Right hindlimb (tissue), 1 donor: ENCODE measurements around the gene IGLL5.
"Not testable (repeated sequence)": the region's sequence is repeated elsewhere in the genome, so short reads cannot be mapped to it uniquely, and the experiment has no call there.

Experiments
- DNase-seq: peaks from one replicate; pipeline ENCODE4 v3.0.0-alpha.2; 2018

Gene IGLL5

DNA sequence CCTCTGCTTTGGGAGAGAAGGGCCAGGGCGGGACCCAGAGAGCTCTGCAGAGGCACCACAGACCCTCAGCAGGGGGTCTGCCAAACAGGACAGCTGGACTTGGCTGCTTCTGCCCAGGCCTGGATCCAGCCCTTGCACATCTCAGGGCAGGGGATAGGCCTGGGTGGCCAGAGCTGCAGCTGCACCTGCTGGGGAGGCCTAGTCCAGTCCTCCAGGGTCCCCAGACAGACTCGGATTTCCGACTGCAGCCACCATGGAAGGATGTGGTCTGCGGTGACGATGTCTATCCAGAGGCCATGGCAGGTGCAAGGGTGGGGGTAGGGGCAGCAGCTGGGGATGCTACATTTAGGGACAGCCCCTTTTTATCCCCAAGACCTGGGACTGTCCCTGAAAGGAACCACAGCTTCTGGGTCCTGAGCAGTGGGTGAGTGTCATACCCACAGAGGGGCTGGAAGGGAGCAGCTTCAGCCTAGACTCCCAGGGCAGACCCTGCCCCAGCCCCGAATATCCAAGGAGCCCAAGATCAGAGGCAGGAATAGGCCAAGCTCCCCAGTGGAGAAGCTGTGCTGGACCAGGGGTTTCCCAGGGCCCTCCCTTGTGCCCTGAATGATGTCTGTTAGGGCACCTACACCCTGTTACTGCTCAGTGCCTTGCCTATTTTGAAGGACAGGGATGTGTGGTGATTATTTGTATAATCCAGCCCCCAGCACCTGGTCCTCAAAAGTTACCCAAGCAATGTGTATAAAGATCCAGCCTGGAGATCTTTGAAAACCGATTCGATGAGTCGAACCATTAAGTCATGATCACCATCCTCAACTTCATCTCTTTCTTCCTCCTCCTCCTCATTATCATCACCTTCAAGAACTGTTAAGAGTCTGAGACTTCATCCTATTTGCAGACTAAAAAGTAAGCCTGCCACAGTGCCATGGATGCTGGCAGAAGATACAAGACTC, 2.5 kb upstream of the IGLL5 start:
- DNase-seq: no peak

DNA sequence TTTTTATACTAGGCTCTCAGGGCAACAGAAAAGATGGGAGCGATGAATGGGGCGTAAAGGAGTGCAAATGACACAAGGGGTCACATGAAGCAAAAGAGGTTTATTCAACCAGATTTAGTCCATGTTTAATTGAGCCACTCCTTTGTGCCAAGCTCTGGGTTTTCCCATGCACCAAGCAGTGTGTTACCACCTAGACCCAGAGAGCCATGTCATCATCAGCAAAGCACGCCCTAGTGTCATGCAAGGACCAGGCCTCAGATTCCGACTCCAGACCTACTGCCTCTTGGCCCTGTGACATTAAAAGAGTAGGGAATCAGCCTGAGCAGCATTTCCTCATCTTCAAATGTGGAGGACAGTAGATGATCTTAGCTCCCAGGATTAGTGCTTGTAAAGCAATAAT, 1.1 kb upstream of the IGLL5 start:
- no peak for DNase-seq

DNA sequence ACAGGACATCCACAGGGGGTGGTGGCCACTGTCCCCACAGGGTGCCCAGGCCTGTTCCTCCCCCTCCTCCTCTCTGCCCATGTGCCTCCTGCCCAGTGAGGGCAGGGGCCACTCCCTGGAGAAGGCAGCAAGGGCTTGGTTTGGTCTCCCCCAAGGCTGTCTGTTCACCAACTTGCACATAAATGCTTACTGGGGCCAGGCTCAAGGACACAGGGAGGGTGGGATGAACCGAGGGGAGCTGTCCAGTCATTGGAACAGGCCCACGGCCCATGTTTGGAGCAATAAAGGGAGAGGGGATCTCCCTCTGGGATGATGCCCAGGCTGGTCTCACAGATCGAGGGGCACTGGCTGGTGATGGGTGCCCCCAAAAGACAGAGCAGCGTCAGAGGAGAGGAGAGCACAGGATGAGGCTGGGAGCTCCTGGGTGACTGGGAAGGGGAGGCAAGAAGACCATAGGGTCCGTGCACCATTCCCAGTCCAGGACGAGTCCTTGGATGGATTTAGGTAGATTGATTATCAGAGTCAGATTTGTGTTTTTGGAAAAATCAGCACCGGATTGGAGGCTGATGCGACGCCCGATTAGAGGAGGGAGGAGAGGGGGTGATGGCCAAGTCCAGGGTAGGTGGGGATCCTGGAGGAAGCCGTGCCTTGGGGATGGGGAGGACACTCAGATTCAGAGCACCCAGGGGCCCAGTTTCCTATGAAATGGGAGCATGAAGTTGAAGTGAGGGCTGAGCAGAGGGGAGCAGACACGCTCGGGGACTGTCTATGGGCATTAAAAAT, 1.1 kb downstream of the IGLL5 start:
- no peak for DNase-seq

DNA sequence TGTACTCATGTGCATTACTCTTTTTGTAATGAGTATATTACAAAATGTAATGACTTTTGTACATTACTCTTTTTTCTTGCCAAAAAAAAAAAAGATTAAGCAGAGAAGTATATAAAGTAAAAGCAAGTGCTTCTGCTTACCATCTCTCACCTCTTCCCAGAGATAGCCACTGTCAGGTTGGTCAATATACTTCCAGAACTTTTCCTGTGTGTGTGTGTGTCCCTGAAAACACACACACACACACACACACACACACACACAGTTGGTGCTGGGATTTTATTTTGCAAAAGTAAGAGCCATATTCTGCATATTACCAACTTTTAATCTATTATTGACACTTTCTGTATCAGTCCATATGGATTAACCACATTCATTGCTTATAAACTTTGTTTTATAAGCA, 2.5 kb downstream of the IGLL5 start:
- DNase-seq: no peak

DNA sequence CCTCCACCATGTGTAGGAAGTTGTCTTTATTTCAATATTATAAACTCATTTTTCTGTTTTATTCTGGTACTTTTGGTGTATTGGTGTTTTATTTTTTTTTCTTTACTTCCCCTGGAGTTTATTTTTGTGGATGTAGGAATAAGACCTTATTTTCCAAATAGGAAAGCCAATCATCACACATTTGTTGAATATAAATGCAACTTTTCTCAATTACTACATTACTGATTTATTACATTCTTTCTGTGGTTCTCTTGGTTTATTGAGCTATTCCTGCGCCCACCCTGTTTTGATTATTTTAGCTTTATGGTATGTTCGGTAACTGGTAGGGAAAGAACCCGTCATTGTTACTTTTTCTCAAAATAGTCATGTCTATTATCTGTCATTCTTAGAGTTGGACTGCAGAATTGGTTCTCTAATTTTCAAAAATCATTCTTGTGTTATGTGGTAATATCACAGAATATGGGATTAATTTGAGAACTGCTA, 3.6 kb downstream of the IGLL5 start:
- DNase-seq: no peak

DNA sequence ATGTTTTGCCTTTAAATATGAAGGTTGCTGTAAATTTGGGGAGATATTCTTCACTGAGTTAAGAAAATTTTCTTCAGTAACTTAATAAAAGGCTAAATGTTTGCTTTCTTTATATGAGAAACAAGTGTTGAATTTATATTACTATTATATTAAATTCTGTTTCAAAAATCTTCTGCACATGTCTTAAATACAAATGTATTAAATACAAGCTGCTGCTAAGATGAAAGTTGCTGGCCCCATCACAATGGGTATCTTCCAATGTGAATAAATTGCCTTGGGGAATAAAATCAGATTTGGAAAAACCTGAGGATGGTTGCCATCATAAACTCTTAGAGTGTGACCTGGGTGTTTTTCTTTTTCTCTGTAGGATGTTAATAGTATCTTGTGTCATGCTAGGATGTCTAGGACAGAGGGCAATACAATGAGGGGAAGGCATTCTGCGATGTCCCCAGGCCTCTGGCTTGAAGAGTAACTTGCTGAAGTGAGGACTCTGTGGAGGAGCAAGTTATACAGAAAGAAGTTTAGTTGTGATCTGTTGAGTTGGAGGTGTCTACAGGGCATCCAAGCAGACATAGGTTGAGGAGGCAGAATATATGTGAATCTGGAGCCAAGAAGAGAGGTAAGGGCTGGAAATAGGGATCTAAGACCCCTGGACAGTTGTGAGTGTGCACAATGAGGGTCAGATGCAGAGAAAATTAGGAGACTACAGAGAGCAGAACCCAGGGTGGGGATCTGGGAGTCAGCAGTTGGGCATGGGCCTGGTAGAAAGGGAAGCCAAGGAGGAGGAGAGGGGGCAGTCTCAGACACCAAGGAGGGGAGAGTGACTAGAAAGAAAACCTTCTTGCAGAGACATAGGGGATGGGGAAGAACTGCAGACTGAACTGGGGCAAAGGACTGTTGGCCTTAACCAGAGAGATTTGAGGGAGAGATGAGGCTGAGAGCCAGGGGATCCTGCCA, 4.8 kb downstream of the IGLL5 start:
- DNase-seq: peak; percentile 6

DNA sequence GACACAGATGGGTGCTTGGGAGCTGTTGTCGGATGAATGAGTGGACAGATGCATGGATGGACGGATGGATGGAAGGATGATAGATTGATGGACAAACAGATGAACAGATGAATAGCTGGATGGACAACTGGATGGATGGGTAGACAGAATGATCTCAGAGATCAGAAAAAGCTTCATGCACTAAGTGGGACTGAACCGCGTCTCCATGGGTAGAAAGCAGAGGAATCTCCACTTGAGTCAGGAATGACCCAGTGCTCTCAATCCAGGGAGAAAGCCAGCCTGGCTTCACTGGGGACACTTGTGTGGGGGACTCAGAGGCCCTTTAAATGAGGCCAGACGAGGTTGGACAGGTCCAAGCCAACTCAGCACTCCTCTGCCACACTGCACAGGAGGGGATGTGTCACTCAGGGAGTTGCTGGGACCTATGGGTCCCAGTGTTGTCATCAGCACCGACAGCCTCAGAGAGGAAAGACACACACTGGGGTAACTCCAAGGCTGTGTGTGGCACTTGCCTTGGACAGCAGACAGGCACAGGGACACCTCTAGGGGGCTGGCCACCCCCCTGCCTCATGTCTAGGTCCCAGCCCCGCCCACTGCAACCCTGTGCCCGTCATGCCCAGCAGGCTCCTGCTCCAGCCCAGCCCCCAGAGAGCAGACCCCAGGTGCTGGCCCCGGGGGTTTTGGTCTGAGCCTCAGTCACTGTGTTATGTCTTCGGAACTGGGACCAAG, 5.6 kb downstream of the IGLL5 start:
- peak; percentile 6 for DNase-seq

DNA sequence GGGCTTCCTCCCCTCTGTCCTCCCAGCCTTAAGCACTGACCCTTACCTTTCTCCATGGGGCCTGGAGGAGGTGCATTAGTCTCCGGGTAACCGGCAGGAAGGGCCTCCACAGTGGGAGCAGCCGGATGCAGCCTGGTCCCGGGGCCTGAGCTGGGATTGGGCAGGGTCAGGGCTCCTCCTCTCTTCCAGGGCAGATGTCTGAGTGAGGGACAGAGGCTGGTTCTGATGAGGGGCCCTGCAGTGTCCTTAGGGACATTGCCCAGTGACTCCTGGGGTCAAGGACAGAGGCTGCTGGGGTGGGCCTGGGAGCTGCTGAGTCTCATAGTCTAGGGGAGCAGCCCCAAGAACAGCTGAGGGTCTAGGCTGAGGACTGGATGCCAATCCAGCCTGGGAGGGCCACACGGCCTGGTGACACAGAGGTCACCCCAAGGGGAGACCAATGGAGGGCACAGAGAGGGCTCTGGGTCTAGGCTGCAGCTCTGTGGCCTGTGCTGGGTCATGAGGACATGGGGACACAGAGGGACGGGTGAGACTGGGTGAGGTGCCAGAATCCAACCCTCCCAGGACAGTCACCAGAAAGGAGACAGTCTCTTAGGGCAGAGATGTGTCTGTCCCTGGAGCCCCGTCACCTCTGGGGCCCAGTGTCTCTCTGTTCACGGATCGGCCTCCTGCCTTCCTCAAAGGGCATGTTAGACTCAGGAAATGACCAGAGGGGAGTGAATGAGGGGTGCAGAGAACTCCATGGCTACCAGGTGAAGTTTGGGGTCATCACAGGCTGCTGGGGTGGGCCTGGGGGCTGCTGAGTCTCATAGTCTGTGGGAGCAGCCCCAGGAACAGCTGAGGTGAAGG, 6.5 kb downstream of the IGLL5 start:
- peak; percentile 11 for DNase-seq

DNA sequence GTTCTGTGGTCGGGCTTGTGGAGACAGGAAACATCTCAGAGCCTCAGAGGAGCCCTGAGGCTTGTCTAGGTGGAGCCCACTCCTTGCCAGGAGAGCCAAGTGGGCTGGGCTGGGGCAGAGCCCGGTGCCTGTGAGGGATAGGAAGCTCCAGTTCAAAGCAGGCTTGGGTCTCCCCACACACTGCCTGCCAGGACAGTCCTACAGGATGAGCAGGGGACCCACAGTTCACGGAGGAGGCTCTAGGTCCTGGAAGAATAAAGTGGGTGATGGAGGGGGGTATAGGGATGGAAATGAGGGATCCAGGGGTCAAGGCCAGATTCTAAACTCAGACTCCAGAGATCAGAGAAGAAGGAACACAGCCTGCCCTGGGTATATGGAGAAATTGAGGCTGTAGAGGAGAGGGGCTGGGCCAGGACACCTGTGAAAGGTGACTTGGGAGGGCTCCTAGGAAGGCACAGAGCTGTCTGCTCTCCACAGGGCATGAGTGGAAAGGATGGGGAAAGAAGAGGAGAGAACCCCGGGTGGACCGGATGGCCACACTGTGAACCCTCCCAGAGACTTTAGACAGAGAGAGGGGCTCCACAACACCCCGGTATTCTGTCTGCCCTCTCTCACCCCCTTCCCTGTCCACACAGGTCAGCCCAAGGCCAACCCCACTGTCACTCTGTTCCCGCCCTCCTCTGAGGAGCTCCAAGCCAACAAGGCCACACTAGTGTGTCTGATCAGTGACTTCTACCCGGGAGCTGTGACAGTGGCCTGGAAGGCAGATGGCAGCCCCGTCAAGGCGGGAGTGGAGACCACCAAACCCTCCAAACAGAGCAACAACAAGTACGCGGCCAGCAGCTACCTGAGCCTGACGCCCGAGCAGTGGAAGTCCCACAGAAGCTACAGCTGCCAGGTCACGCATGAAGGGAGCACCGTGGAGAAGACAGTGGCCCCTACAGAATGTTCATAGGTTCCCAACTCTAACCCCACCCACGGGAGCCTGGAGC, 7.4 kb downstream of the IGLL5 start:
- no peak for DNase-seq

DNA sequence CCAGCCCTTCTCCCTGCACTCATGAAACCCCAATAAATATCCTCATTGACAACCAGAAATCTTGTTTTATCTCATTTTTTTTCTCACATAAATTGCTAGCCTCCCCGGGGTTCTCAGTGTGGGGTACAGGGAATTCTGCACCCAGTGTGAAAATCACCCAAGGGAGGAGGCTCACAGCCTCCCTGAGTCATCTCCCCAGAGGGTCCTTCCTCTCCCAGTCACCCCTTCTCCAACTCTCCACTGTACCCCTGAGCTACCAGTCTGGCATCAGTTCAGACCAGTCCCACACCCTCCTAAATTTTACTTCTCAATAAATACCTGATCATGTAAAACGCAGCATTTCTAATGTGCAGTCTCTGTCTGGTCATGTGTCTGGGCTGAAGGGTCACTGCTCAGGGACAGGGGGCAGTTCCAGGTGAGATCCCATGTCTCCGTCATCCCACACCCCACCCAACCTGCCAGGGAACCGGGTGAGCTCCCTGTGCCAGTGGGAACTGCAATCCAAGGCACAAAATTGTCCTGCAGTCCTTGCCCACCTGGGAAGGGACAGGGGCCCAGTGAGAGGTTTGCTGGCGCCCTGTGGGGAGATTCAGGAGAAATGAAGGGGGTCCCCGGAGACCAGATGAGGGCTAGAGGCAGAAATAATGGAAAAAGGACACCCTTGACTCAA, 8.3 kb downstream of the IGLL5 start:
- DNase-seq: no peak

DNA sequence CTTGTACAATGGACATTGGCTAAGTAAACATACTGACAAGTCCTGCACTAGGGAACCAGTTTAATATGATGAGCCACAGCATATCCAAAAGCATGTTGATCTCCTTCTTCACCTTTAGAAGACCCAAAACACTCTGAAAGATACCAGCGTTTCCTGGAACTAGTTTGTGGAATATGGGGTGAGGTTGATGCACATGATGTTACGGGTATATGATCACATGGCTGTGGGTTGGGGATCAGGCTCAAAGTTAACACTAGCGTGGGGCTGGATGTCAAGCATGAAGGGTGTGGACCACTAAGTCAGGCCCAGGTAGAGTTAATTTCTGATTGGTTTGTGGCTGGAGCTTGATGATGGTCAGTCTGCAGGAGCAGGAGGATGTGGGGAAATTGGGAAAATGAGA, 9.0 kb downstream of the IGLL5 start:
- no peak for DNase-seq

DNA sequence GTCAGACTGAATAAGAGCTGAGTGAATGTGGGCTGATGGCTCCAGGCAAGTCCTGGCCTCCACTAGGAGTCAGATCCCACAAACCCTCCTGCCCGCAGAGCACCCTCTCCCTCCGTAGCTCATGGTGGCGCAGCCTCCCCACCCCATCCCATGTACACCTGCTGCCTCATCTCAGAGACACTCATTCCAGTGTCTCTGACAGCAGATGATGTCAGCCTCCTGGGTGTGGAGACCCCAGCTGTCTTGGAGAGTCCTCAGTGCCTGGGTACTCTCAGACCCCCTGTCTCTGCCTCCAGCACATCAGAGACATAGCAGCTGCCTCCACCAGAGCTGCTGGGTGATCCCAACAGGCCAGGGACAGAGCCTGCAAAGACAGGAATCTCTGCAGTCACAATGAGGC, 9.5 kb downstream of the IGLL5 start:
- peak; percentile 61 for DNase-seq

DNA sequence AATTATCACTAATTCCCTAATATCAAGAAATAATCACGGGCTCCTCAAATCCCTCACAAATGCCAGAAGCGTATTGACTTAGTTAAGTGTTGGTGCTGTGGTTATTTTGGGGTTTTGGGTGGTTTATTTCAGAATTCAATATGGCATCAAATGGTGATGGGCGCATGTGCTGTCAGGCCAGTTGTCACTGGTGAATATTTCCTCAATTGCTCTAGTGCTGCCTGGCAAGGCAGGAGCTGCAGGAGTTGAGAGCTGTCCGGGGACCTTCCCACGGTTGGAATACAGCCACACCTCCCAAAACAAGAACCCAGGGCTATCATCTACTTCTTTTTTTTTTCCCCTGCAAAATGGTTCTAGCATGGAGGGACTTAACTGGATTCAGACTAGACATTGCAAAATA, 10.3 kb downstream of the IGLL5 start:
- DNase-seq: no peak

DNA sequence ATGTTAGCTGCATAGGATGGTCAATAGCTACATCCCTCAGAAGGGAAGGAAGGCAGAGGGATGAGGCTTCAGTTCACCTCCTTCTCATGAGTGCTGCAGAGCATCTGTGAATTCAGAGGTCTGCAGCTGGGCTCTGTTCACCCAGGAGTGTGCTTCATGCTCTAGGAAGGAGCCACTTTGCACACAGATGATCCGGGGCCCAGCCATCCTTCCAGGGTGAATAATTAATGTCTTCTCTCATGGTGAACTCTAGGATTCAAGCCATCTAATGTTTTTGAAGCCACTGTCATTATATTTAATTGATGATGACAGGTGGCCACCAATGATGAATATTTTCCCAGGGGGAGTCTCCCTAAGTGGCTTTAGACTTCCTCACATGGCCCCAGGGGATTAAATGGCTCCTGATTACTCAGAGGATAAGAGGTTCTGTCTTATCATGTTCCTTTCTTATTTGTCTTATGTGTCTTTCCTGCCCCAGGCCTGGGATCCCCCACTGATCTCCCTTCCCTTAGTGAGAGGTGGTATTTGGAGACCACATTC, 10.9 kb downstream of the IGLL5 start:
- not testable (repeated sequence) for DNase-seq

DNA sequence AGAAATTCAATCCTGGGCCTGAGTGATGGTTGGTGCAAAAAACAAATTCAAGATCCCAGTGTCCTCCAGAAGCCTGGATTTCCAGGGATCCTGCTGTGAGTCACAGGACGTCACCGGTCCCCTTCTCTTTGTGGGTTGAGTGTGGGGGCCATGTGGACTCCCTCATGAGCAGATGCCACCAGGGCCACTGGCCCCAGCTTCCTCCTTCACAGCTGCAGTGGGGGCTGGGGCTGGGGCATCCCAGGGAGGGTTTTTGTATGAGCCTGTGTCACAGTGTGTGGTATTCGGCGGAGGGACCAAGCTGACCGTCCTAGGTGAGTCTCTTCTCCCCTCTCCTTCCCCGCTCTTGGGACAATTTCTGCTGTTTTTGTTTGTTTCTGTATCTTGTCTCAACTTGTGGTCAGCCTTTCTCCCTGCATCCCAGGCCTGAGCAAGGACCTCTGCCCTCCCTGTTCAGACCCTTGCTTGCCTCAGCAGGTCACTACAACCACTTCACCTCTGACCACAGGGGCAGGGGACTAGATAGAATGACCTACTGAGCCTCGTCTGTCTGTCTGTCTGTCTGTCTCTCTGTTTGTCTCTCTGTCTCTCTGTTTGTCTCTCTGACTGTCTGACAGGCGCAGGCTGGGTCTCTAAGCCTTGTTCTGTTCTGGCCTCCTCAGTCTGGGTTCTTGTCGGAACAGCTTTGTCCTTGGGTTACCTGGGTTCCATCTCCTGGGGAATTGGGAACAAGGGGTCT, 11.9 kb downstream of the IGLL5 start:
- not testable (repeated sequence) for DNase-seq

DNA sequence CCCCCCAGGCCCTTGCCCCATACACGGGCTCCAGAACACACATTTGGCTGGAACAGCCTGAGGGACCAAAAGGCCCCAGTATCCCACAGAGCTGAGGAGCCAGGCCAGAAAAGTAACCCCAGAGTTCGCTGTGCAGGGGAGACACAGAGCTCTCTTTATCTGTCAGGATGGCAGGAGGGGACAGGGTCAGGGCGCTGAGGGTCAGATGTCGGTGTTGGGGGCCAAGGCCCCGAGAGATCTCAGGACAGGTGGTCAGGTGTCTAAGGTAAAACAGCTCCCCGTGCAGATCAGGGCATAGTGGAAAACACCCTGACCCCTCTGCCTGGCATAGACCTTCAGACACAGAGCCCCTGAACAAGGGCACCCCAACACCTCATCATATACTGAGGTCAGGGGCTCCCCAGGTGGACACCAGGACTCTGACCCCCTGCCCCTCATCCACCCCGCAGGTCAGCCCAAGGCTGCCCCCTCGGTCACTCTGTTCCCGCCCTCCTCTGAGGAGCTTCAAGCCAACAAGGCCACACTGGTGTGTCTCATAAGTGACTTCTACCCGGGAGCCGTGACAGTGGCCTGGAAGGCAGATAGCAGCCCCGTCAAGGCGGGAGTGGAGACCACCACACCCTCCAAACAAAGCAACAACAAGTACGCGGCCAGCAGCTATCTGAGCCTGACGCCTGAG, 13.1 kb downstream of the IGLL5 start:
- not testable (repeated sequence) for DNase-seq

DNA sequence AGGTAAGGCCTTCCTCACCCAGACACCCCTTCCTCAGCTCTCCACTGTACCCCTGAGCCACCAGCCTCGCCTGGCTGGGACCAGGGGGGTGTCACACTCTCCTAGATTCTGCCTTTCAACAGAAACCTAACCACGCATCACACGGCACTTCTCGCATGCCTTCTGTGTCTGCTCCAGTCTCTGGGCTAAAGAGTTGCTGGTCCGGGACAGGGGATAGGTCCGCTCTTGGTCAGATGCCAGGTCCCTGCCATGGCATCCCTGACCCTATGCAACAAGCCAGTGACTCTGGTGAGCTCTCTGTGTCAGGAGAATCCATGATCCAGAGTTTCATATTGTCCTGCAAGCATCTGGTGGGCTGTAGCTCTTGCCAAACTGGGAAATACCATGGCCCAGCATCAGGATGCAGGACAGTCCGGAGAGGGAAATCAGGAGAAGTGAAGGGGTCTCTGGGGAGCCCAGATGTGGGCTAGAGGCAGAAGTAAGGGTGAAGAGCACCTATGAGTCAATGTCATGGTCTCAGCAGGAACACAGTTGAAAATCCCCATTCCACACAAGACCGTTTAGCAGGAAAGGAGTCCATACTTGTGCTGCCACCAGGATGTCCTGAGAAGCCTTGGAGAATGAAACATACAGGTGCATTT, 14.1 kb downstream of the IGLL5 start:
- DNase-seq: no peak
